ENCODE data around the gene MYL9.
"Not testable (repeated sequence)": the region's sequence is repeated elsewhere in the genome, so short reads cannot be mapped to it uniquely, and the experiment has no call there.

The MYL9 gene

GRCh38 chr20:36501367-36502006 is 39.8 kb upstream of the MYL9 start:
- Histone ChIP-seq H3K36me3 (ENCODE audit: control insufficient read depth, insufficient read depth, low read length) (peaks cover 88% of the 10 kb centered on the region), H3K4me1 (ENCODE audit: control insufficient read depth, insufficient read depth, low read length) (no peaks in the 10 kb centered on the region), H3K9me3 (ENCODE audit: control insufficient read depth, insufficient read depth, low read depth, low read length) (no peaks in the 10 kb centered on the region), H3K27me3 (ENCODE audit: control insufficient read depth, insufficient read depth, low read length) (no peaks in the 10 kb centered on the region), H3K9ac (ENCODE audit: low read length) (no peak overlapping the region), H3K4me3 (ENCODE audit: low read depth, low read length) (no peak overlapping the region), H3K27ac (ENCODE audit: low read depth, low read length) (no peak overlapping the region)

- H3K4me3 ChIP-seq (ENCODE audit: low read depth, low read length) = no peak overlapping the region
- no peaks in the 10 kb centered on the region for H3K4me1 ChIP-seq (ENCODE audit: control insufficient read depth, insufficient read depth, low read length)
- H3K9ac ChIP-seq (ENCODE audit: low read length) = no peak overlapping the region
- no peak overlapping the region for H3K27ac ChIP-seq (ENCODE audit: low read depth, low read length)
- peaks cover 81% of the 10 kb centered on the region for H3K36me3 ChIP-seq (ENCODE audit: control insufficient read depth, insufficient read depth, low read length)
- no peaks in the 10 kb centered on the region for H3K9me3 ChIP-seq (ENCODE audit: control insufficient read depth, insufficient read depth, low read depth, low read length)
- H3K27me3 ChIP-seq (ENCODE audit: control insufficient read depth, insufficient read depth, low read length) = no peaks in the 10 kb centered on the region
These were observed 37.0 kb upstream of the MYL9 start for GRCh38 chr20:36504295-36504694.

DNA sequence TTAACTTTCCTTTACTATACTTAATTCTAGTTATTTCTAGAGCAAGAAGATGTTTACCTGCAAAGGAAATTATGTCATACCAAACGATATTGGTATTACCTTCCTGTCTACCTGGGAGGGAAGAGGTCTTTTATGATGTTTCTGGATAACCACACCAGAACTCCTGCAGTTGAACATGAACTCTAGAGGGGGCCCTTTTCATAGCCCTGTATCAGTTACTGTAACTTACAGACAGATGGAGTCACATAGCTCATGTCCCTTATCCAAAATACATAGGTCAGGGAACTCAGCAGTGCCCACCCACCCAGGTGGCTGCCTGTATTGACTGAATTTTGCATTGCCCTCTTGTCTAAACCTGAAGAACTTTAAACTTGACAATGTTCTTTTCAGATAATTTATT is 35.1 kb upstream of the MYL9 start:
- H3K36me3 ChIP-seq (ENCODE audit: control insufficient read depth, insufficient read depth, low read length) = peaks cover 67% of the 10 kb centered on the region
- H3K27ac ChIP-seq (ENCODE audit: low read depth, low read length) = no peak overlapping the region
- no peak overlapping the region for H3K4me3 ChIP-seq (ENCODE audit: low read depth, low read length)
- H3K4me1 ChIP-seq (ENCODE audit: control insufficient read depth, insufficient read depth, low read length) = no peaks in the 10 kb centered on the region
- no peak overlapping the region for H3K9ac ChIP-seq (ENCODE audit: low read length)
- H3K27me3 ChIP-seq (ENCODE audit: control insufficient read depth, insufficient read depth, low read length) = no peaks in the 10 kb centered on the region
- no peaks in the 10 kb centered on the region for H3K9me3 ChIP-seq (ENCODE audit: control insufficient read depth, insufficient read depth, low read depth, low read length)

DNA sequence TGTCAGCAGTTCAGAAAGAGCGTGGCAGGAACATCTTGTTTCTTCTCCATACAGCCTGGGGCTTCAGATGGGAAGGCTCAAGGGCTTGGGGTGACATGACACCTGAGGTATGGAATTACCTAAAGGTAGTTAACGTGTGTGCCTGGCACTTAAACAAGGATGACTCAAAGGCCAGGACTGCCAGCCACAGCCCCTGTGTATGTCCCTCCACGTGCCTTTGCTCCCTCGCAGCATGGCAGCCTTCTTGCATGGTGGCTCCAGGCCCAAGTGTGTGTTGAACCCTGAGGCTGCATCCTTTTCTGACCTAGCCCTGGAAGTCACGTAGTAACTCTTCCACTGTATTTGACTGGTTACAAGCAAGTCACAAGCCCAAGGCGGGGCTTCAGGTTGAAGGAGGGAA is 33.6 kb upstream of the MYL9 start:
- Histone ChIP-seq H3K9me3 (ENCODE audit: control insufficient read depth, insufficient read depth, low read depth, low read length) (no peaks in the 10 kb centered on the region), H3K4me1 (ENCODE audit: control insufficient read depth, insufficient read depth, low read length) (no peaks in the 10 kb centered on the region), H3K36me3 (ENCODE audit: control insufficient read depth, insufficient read depth, low read length) (peaks cover 62% of the 10 kb centered on the region), H3K4me3 (ENCODE audit: low read depth, low read length) (no peak overlapping the region), H3K9ac (ENCODE audit: low read length) (no peak overlapping the region), H3K27ac (ENCODE audit: low read depth, low read length) (no peak overlapping the region), H3K27me3 (ENCODE audit: control insufficient read depth, insufficient read depth, low read length) (no peaks in the 10 kb centered on the region)

GRCh38 chr20:36519012-36519719 is 22.2 kb upstream of the MYL9 start:
- Histone ChIP-seq H3K9ac (ENCODE audit: low read length) (no peak overlapping the region), H3K4me3 (ENCODE audit: low read depth, low read length) (no peak overlapping the region), H3K36me3 (ENCODE audit: control insufficient read depth, insufficient read depth, low read length) (peaks cover 42% of the 10 kb centered on the region)

DNA sequence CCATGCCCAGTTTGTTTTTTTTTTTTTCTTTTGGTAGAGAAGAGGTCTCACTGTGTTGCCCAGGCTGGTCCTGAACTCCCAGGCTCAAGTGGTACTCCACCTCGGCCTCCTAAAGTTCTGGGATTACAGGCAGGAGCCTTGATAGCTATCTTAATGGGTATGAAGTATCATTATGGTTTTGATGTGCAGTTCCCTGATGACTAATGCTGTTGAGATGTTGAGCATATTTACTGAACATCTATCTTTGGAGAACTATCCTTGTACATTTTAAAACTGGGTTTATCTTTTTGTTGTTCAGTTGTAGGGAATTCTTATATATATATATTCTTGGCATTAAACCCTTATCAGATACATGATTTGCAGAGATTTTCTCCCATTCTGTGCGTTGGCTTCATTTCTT is 21.4 kb upstream of the MYL9 start:
- Histone ChIP-seq H3K9ac (ENCODE audit: low read length) (no peak overlapping the region), H3K9me3 (ENCODE audit: control insufficient read depth, insufficient read depth, low read depth, low read length) (no peaks in the 10 kb centered on the region), H3K4me1 (ENCODE audit: control insufficient read depth, insufficient read depth, low read length) (no peaks in the 10 kb centered on the region), H3K36me3 (ENCODE audit: control insufficient read depth, insufficient read depth, low read length) (peaks cover 41% of the 10 kb centered on the region), H3K27me3 (ENCODE audit: control insufficient read depth, insufficient read depth, low read length) (no peaks in the 10 kb centered on the region), H3K4me3 (ENCODE audit: low read depth, low read length) (no peak overlapping the region), H3K27ac (ENCODE audit: low read depth, low read length) (no peak overlapping the region)

More at GRCh38 chr20:36519012-36519719, 22.2 kb upstream of the MYL9 start:
- Histone ChIP-seq H3K27me3 (ENCODE audit: control insufficient read depth, insufficient read depth, low read length) (no peaks in the 10 kb centered on the region), H3K27ac (ENCODE audit: low read depth, low read length) (no peak overlapping the region), H3K4me1 (ENCODE audit: control insufficient read depth, insufficient read depth, low read length) (no peaks in the 10 kb centered on the region), H3K9me3 (ENCODE audit: control insufficient read depth, insufficient read depth, low read depth, low read length) (no peaks in the 10 kb centered on the region)

- Histone ChIP-seq H3K4me1 (ENCODE audit: control insufficient read depth, insufficient read depth, low read length) (no peaks in the 10 kb centered on the region), H3K4me3 (ENCODE audit: low read depth, low read length) (no peak overlapping the region), H3K36me3 (ENCODE audit: control insufficient read depth, insufficient read depth, low read length) (peaks cover 48% of the 10 kb centered on the region), H3K9me3 (ENCODE audit: control insufficient read depth, insufficient read depth, low read depth, low read length) (no peaks in the 10 kb centered on the region), H3K27me3 (ENCODE audit: control insufficient read depth, insufficient read depth, low read length) (no peaks in the 10 kb centered on the region), H3K27ac (ENCODE audit: low read depth, low read length) (no peak overlapping the region), H3K9ac (ENCODE audit: low read length) (no peak overlapping the region)
These were observed 19.8 kb upstream of the MYL9 start for GRCh38 chr20:36521526-36521925.

DNA sequence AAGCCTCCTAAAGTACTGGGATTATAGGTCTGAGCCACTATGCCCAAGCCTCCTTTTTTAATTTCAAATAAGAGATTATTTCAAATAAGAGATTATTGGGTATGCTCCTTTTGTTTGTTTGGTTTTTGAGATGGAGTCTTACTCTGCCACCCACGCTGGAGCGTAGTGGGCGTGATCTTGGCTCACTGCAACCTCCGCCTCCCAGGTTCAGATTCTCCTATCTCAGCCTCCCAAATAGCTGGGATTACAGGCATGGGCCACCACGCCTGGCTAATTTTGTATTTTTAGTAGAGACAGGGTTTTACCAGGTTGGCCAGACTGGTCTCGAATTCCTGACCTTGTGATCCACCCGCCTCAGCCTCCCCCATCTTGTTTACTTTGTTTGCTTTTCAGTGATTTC is 18.9 kb upstream of the MYL9 start:
- H3K4me3 ChIP-seq (ENCODE audit: low read depth, low read length); H3K9me3 ChIP-seq (ENCODE audit: control insufficient read depth, insufficient read depth, low read depth, low read length); H3K4me1 ChIP-seq (ENCODE audit: control insufficient read depth, insufficient read depth, low read length); H3K27me3 ChIP-seq (ENCODE audit: control insufficient read depth, insufficient read depth, low read length); H3K27ac ChIP-seq (ENCODE audit: low read depth, low read length); H3K9ac ChIP-seq (ENCODE audit: low read length): not testable (repeated sequence)
- peaks cover 57% of the 10 kb centered on the region for H3K36me3 ChIP-seq (ENCODE audit: control insufficient read depth, insufficient read depth, low read length)

GRCh38 chr20:36523341-36523740 is 18.0 kb upstream of the MYL9 start:
- Histone ChIP-seq H3K27me3 (ENCODE audit: control insufficient read depth, insufficient read depth, low read length) (no peaks in the 10 kb centered on the region), H3K36me3 (ENCODE audit: control insufficient read depth, insufficient read depth, low read length) (peaks cover 62% of the 10 kb centered on the region), H3K4me1 (ENCODE audit: control insufficient read depth, insufficient read depth, low read length) (no peaks in the 10 kb centered on the region), H3K4me3 (ENCODE audit: low read depth, low read length) (no peak overlapping the region), H3K27ac (ENCODE audit: low read depth, low read length) (no peak overlapping the region), H3K9ac (ENCODE audit: low read length) (no peak overlapping the region), H3K9me3 (ENCODE audit: control insufficient read depth, insufficient read depth, low read depth, low read length) (no peaks in the 10 kb centered on the region)

DNA sequence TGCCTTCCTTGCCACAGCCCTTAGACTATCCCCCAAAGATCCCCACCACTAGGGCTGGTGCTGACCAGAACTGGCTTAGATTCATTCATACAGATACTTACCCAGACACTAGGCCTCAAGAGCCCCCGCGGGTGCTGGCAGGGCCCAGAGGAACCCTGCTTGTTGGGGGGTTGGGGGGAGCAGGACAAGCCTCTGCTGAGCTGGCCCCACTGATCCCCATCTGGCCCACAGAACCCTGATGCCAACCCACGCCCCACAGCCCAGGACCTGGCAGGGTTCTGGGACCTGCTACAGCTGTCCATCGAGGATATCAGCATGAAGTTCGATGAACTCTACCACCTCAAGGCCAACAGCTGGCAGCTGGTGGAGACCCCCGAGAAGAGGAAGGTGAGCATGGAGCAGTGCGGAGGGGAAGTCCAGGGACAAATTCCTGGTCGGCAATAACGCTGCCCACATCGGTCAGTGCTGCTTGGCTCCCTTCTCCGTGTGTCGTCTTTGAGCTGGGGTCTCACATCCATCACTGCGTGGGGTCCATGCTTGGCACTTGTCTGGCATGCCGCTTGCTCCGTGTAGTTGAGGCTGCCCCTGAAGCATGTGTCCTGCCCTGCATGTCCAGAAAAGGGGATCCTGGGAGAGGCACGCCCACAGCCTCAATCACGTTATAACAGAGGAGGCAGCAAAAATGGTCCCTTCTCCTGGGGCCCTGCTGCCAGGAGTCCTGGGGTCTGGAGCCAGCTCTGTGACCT is 15.5 kb upstream of the MYL9 start:
- Histone ChIP-seq H3K36me3 (ENCODE audit: control insufficient read depth, insufficient read depth, low read length) (peaks cover 57% of the 10 kb centered on the region), H3K27ac (ENCODE audit: low read depth, low read length) (no peak overlapping the region), H3K9me3 (ENCODE audit: control insufficient read depth, insufficient read depth, low read depth, low read length) (no peaks in the 10 kb centered on the region), H3K4me3 (ENCODE audit: low read depth, low read length) (no peak overlapping the region), H3K4me1 (ENCODE audit: control insufficient read depth, insufficient read depth, low read length) (no peaks in the 10 kb centered on the region), H3K9ac (ENCODE audit: low read length) (no peak overlapping the region), H3K27me3 (ENCODE audit: control insufficient read depth, insufficient read depth, low read length) (no peaks in the 10 kb centered on the region)

DNA sequence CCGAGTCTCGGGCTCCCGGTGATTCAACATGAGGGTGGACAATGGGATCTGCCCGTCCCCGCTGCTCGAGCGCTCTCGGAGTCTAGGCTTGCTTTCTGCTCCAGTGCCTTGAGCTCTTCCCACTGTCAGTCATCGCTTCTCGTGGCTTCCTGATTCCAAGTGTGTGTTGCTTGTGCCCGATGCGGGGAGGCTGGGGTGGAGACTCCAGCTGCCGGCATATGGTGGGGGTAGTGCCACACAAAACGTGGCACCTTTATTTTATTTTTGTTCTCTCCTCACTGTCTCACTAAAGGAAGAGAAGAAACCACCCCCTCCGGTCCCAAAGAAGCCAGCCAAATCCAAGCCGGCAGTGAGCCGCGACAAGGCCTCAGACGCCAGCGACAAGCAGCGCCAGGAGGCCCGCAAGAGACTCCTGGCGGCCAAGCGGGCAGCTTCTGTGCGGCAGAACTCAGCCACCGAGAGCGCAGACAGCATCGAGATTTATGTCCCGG is 14.8 kb upstream of the MYL9 start:
- Histone ChIP-seq H3K27ac (ENCODE audit: low read depth, low read length) (no peak overlapping the region), H3K9ac (ENCODE audit: low read length) (no peak overlapping the region), H3K36me3 (ENCODE audit: control insufficient read depth, insufficient read depth, low read length) (peaks cover 55% of the 10 kb centered on the region), H3K27me3 (ENCODE audit: control insufficient read depth, insufficient read depth, low read length) (no peaks in the 10 kb centered on the region), H3K4me3 (ENCODE audit: low read depth, low read length) (no peak overlapping the region), H3K9me3 (ENCODE audit: control insufficient read depth, insufficient read depth, low read depth, low read length) (no peaks in the 10 kb centered on the region), H3K4me1 (ENCODE audit: control insufficient read depth, insufficient read depth, low read length) (no peaks in the 10 kb centered on the region)
